ENCODE data around the gene RXRA.

- TF ChIP-seq EZH2 (IDR thresholded peaks at IDR 0.05; ENCODE audit: insufficient read depth, low read length) (no peak), CTCF (IDR thresholded peaks at IDR 0.05; ENCODE audit: insufficient read depth, low read depth, low read length) (no peak)
These were observed 88.7 kb downstream of the RXRA start for GRCh38 chr9:134414900-134415425.

Measured in astrocyte (in vitro differentiated cells and primary cell).